Spinal cord (tissue), 10 donors: Measurements from ENCODE around the gene CEP295NL. TPM values are rescaled to one million over a fixed set of nuclear protein-coding genes. Genes with fewer than 3 reads are reported as not detected.
"Not testable (repeated sequence)": the region's sequence is repeated elsewhere in the genome, so short reads cannot be mapped to it uniquely, and the experiment has no call there.

Experiments
- DNase-seq, 6 donors: peaks; one replicate each; pipeline versions ENCODE4 v3.0.0 to v3.0.0-alpha.2; 2013 to 2015; ENCODE audit warnings: low spot score in 6 of 6, low read depth in 4 of 6
- H3K27ac ChIP-seq: one replicate; pipeline ENCODE4 v1.5.1; 2013; ENCODE audit warnings: low read depth, low read length, control low read depth
- H3K27me3 ChIP-seq: one replicate; pipeline ENCODE4 v1.6.1; 2013; ENCODE audit warnings: low read length; ENCODE audit not compliant: control insufficient read depth, insufficient read depth
- H3K36me3 ChIP-seq: one replicate; pipeline ENCODE4 v1.6.1; 2013; ENCODE audit warnings: low read length; ENCODE audit not compliant: control insufficient read depth, insufficient read depth
- H3K4me1 ChIP-seq: one replicate; pipeline ENCODE4 v1.6.1; 2013; ENCODE audit warnings: low read length; ENCODE audit not compliant: control insufficient read depth, insufficient read depth
- H3K4me3 ChIP-seq: one replicate; pipeline ENCODE4 v1.5.1; 2013; ENCODE audit warnings: low read depth, low read length, control low read depth
- H3K9me3 ChIP-seq: one replicate; pipeline ENCODE4 v1.6.1; 2013; ENCODE audit warnings: low read length; ENCODE audit not compliant: control insufficient read depth, insufficient read depth
- WGBS: methylation state at CpG from one replicate; pipeline ENCODE4 v1.1.5; 2013; ENCODE audit warnings: missing lambda C conversion rate; ENCODE audit not compliant: insufficient coverage; 5-methylcytosine and 5-hydroxymethylcytosine counted together
- polyA plus RNA-seq, 2 donors: library from polyadenylated mRNA; unstranded; fragments of 120-200 nt; gene quantifications; one replicate each; pipeline ENCODE4 v1.2.1, GENCODE V29; 2013; ENCODE audit not compliant: insufficient read length in 2 of 2
- total RNA-seq, 2 donors: library from RNA; depleted of rRNA in 1 of 2; stranded (reverse); fragments of 120-200 nt in 1 of 2; fragments of >200 nt in 1 of 2; gene quantifications; one replicate each; pipeline versions ENCODE4 v1.2.3 to v1.2.4, GENCODE V29; 2013 to 2014
- donor health status: healthy.

CEP295NL gene
- total and polyA plus RNA-seq, 4 donors = 0.27 to 3.3 (median 3.1) TPM

DNA sequence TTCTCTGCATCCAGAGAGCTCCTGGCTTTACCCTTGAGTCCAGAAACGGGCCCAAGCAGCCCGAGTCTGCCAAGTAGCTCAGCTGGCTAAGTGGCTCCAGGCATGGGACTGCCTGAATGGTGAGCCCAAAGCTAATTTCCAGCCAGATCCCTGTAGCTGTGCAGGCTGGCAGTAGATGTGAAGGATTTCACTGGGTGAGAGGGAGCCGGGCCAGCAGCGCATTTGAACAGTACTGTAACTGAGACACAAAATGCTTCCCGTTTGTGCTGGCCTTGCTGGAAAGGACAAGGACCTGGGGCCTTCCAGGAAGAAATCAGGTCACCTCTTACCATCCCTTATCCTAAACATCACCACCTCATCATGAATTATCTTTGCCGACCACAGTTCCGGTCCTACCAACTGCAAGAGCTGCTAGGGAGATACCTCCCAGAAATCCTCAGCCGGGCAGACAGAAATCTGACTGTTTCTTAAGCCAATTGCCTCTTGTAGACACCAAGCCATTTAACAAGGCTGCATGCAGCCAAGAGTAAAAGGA, 18.5 kb upstream of the CEP295NL start:
- peaks cover 17% of the 10 kb centered on the region for H3K36me3 ChIP-seq
- peaks cover 82% of the 10 kb centered on the region for H3K4me1 ChIP-seq
- peak overlapping the region; percentile 3 for H3K4me3 ChIP-seq
- no peaks in the 10 kb centered on the region for H3K9me3 ChIP-seq
- DNase-seq = peak in 4 of 6 donors; percentile 52 to 93 (median 78)
- peak overlapping the region; percentile 74 for H3K27ac ChIP-seq
- WGBS = 18% methylated on average over 6 of the region's 8 CpGs
- H3K27me3 ChIP-seq = no peaks in the 10 kb centered on the region

DNA sequence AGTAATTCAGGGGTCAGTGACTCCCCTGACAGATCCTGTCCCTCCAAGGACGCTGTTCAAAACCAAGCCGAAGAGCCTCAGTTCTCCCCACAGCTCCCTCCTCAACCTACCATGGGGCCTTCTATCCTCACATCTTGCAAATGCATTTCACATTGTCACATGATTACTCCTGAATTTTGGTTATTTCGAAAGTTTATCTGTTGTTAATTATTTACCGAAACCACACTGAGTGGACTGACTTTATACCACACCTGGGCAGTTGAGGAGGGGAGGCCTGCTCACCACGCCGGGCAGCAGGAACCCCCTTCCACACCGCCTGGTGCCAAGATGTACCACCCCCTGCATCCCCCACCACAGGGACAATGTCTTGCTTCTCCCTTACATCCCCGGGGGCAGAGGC, 17.5 kb upstream of the CEP295NL start:
- Histone ChIP-seq H3K9me3 (no peaks in the 10 kb centered on the region), H3K36me3 (peaks cover 23% of the 10 kb centered on the region), H3K27me3 (no peaks in the 10 kb centered on the region), H3K27ac (no peak overlapping the region), H3K4me3 (no peak overlapping the region), H3K4me1 (peaks cover 83% of the 10 kb centered on the region)
- 60% methylated on average over 1 of the region's 8 CpGs for WGBS
- no peak for DNase-seq

DNA sequence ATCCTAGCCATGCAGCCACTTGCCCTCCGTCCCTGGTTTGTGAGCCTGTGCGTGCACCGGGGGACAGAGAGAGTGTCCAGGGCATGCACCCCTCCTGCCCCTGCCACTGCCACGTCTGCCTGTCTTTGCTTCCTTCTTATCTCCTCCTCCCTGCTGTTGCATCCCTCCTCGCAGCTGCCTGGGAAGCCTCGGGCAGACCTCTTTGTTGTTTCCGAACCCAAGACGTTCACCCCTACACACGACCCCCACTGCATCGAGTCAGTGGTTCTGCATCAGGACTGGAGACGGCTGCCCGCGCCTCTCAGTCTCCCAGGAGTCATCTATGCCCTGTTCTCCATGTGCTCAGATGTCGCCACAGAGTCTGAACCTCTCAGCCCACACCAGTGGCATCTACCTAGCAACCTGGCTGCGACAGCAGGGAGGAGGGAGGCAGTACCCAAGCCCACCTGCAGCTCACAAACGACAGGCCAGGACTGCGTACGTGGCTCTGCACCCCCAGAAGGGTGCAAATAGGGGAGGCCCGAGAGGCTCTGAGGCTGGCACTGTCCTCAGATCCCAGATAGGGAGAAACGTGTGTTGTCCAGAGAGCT, 17.0 kb upstream of the CEP295NL start:
- Histone ChIP-seq H3K36me3 (peaks cover 23% of the 10 kb centered on the region), H3K27ac (no peak overlapping the region), H3K4me3 (no peak overlapping the region), H3K9me3 (no peaks in the 10 kb centered on the region), H3K27me3 (no peaks in the 10 kb centered on the region), H3K4me1 (peaks cover 89% of the 10 kb centered on the region)
- no peak for DNase-seq
- 59% methylated on average over 20 of the region's 20 CpGs for WGBS

DNA sequence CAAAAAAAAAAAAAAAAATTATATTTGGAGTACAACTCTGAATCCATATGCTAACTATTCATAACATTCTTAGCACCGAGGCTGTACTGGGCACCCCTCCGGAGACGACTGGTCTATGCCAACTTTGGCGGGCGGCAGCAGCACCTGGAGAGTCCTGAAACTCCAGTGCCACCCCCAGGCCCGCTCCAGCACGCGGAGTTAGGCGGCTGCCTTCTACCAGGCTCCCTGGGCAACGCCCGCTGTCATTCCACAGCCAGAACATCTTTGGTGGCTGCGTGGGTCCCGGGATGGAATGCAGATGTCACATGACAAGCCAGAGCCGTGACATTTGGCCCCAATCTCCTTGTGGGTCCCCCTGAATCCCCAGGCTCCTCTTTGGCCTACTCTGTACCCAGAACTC, 16.0 kb upstream of the CEP295NL start:
- DNase-seq = no peak
- H3K4me3 ChIP-seq = no peak overlapping the region
- H3K9me3 ChIP-seq = no peaks in the 10 kb centered on the region
- no peak overlapping the region for H3K27ac ChIP-seq
- H3K27me3 ChIP-seq = no peaks in the 10 kb centered on the region
- peaks cover 23% of the 10 kb centered on the region for H3K36me3 ChIP-seq
- WGBS = 76% methylated on average over 14 of the region's 14 CpGs
- H3K4me1 ChIP-seq = peaks cover 85% of the 10 kb centered on the region

DNA sequence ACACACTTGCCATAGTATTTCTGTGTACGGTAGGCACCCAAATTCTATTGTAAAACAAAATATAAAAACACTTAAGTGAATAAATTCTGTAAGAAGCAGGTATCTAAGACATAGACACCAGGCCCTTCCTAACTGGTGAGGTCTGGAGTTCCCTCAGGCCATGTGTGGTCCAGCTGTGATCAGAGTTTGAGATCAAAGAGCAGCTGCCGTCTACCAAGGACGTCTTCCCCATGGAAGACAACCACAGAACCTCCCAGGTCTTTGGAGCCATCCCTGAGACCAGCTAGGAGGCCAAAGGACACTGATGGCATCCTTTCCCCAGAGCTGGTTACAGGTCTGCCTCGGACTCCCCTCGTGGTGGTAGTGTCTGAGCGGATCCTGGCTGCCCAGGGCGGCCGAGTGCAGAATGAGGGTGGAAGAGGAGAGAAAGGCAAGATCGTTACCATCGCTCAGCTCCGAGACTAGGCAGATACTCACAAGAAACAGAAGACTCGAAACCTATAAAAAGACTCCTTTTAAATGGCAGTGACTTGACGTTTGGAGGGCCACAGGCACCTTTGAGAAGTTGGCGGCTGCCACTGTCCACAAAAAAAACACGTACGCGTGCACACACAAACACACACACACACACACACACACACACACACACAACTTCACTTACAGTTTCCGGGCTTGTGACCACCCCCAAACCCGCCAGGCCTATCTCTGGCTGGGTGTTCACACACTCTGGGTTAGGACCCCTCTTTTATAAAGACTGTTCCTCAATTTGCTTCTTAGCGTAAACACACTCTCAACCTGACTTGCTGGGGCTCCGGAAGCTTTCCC, 14.7 kb upstream of the CEP295NL start:
- Histone ChIP-seq H3K36me3 (peaks cover 23% of the 10 kb centered on the region), H3K9me3 (no peaks in the 10 kb centered on the region), H3K4me3 (no peak overlapping the region), H3K4me1 (peaks cover 77% of the 10 kb centered on the region), H3K27ac (no peak overlapping the region), H3K27me3 (no peaks in the 10 kb centered on the region)
- no peak for DNase-seq
- WGBS = 80% methylated on average over 20 of the region's 21 CpGs

DNA sequence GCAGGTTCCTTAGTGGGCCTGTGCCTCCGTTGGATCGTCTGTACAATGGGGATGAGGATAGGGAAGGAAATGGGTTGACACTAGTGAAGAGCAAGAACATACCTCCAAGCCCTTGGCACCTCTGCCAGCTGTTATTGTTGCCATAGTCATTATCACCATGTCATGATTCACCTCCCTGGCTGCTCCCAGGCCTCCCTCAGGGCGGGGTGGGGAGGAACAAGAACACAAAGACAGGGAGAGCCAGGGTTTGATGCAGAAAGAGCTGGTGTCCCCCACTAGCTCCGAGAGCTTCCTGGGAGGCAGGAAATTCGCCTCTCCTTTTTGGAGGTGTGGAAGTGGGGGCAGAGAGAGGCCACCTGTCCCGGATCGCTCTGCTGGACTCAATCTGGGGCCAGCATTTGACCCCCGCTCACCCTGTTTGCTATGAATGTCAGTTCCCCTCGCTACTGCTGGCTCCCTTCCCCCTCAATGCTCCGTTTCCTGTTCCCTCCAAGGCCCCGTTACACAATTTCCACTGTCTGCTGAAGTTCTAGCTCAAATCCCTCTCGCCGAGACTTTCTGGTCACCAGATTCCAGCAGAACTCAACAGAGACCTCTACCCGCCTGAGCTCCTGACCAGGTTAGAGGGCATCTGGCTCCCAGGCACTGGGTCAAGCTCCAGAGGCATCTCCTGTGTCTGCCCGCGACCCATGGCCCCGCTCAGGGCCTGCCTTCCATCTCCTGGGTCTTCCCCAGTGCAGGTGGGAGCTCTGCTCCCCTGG, 13.1 kb upstream of the CEP295NL start:
- no peak overlapping the region for H3K4me3 ChIP-seq
- DNase-seq = no peak
- H3K4me1 ChIP-seq = peaks cover 68% of the 10 kb centered on the region
- 77% methylated on average over 13 of the region's 17 CpGs for whole genome bisulfite sequencing
- H3K27ac ChIP-seq = peak overlapping the region; percentile 6
- H3K27me3 ChIP-seq = no peaks in the 10 kb centered on the region
- H3K36me3 ChIP-seq = peaks cover 26% of the 10 kb centered on the region
- no peaks in the 10 kb centered on the region for H3K9me3 ChIP-seq

DNA sequence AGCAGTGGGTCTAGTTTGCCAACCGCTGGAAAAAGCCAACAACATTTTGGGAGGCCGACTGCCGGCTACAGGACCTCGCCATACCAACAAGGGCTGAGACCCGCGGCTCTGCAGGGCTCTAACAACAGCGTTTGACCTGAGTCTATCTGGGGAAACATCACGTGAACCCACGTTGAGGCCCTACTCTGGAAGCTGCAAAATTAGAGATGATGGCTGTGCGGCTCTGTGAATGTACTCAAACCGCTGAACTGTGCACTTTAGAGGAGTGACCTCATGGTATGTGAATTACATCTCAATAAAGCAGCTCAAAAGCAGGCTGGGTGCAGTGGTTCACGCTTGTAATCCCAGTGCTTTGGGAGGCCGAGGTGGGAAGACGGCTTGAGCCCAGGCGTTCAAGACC, 10.1 kb upstream of the CEP295NL start:
- WGBS = 79% methylated on average over 15 of the region's 15 CpGs
- Histone ChIP-seq H3K9me3 (no peaks in the 10 kb centered on the region), H3K4me1 (peaks cover 39% of the 10 kb centered on the region), H3K4me3 (no peak overlapping the region), H3K36me3 (peaks cover 21% of the 10 kb centered on the region), H3K27me3 (no peaks in the 10 kb centered on the region), H3K27ac (no peak overlapping the region)
- DNase-seq = peak in 1 of 6 donors; percentile 20

DNA sequence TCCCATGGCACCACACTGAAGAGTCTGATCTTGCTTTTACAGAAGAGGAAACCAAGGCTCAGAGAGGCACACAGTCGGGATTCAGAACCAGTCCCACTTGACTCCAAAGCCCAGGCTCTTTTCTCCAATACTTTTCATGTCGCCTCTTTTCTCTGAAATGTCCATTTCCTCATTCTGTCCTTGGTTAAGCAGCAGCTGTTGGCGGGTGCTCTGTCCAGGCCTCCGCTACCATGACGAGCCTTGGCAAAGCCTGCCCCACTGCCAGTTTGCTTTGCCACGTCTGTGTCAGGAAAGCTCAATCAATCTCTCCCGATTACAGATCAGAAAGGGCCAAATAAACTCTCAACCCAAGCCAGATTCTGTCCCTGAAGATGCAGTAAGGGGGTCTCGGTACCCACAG, 9.1 kb upstream of the CEP295NL start:
- 36% methylated on average over 7 of the region's 8 CpGs for WGBS
- Histone ChIP-seq H3K27me3 (no peaks in the 10 kb centered on the region), H3K4me1 (peaks cover 32% of the 10 kb centered on the region), H3K9me3 (no peaks in the 10 kb centered on the region), H3K27ac (no peak overlapping the region), H3K36me3 (peaks cover 17% of the 10 kb centered on the region), H3K4me3 (no peak overlapping the region)
- DNase-seq = no peak

DNA sequence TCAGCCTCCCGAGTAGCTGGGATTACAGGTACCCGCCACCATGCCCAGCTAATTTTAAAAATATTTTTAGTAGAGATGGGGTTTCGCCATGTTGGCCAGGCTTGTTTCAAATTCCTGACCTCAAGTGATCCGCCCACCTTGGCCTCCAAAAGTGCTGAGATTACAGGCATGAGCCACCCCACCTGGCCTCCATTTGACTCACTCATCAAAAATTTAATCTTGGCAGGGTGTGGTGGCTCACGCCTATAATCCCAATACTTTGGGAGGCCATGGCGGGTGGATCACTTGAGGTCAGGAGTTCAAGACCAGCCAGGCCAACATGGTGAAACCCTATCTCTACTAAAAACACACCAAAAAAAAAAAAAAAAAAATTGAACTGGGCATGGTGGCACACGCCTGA, 8.5 kb upstream of the CEP295NL start:
- not testable (repeated sequence) for H3K4me3 ChIP-seq, H3K27ac ChIP-seq, H3K9me3 ChIP-seq, DNase-seq, H3K27me3 ChIP-seq
- WGBS = 100% methylated on average over 4 of the region's 7 CpGs
- Histone ChIP-seq H3K36me3 (peaks cover 15% of the 10 kb centered on the region), H3K4me1 (peaks cover 29% of the 10 kb centered on the region)
